ENCODE data around the gene PDE1A.

Gene PDE1A

DNA sequence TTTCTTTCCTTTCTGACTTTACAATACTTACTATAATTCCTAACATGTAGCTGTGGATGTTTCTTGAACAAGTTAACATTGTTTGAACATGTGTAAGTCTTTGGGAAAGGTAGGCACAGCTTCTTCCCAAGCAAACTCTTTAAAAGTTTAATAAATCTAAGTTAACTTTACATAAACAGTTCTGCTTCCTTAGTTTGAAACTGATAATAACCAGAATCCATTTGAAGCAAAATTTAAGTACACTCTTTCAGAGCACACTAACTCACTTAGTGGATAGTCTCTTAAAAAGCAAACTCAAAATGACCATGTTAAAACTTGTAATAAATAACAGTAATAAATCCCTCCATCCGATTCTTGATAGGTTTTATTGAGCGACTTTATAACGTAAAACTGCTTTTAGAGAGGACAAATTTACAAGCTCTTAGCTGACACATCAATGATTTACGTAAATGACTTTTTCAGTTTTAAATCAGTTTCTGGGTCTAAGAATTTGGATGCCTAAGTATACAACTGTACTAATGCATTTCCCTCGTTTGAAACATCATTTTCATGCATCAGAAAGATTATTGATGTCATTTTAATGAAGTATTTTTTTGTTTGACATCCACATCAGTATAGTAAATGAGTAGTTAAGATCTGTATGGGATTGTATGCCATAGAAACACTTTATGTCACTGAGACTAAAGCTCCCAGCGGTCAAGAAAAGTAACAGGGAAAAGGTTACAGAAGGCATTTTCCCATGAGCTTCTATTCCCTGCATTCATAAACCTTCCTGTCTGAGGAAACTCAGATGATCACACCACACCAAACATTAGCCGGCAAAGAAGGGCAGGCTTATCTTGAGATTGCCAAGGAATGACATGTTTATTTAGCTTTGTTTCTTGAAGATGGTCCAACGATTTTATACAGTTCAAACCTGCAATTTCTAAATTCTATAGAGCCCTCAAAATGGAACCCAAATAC is 67.5 kb downstream of the PDE1A start:
- DNase-seq (ENCODE audit: low spot score) (no peak), FAIRE-seq (no peak)

DNA sequence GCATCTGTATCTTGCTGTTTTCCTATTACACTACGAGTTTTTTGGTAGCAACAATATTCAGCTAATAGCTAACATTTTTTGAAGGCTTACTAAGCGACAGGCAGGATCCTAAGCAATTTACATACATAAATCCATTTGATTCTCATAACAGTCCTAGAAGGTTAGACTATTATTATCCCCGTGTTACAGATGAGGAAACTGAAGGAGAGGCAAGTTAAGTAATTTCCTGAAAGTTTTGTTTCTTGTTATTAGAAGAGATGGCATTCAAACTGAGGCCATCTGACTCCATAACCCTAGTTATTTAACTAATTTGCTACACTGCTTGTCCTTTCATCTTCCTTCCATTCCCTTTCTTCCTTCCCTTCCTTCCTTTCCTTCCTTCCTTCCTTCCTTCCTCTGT is 68.2 kb downstream of the PDE1A start:
- FAIRE-seq: no peak
- no peak for DNase-seq (ENCODE audit: low spot score)

DNA sequence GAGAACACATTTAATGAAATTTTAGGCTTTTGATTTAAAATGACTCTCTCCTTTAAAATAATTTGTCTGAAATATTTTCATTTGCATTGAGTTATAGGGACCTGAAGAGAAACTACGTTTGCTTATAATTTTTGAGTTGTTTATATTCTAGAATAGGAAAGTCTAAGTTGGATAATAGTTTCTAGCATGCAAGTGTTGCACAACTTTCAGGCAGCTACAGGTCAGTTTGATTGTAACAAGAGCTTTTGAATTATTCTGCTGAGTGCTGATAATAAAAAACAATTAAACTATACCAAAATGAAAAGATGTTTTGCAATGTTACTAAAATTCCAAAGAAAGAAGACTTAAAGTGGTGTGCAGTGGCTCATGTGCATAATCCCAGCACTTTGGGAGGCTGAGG is 71.0 kb downstream of the PDE1A start:
- FAIRE-seq: no peak

DNA sequence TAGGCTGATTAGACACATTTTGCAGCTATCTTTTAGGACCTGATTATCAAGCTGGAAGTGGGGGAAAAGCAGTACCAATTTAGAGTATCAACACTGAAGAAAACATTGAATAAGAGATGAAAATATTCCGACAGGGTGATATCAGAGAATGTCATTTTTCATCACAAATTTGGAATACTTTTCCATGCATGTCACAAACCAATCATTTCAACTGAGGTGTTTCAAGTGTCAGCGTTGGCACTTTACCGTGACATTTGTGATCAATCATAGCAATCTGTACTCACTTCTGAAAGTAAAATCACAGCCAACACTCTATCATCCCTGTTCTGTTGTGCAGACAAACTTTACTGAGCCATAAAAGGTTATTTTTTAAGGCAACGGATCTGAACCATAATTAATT is 75.4 kb downstream of the PDE1A start:
- FAIRE-seq (no peak), DNase-seq (ENCODE audit: low spot score) (no peak)

More for the DNA sequence above, 71.0 kb downstream of the PDE1A start:
- no peak for DNase-seq (ENCODE audit: low spot score)

DNA sequence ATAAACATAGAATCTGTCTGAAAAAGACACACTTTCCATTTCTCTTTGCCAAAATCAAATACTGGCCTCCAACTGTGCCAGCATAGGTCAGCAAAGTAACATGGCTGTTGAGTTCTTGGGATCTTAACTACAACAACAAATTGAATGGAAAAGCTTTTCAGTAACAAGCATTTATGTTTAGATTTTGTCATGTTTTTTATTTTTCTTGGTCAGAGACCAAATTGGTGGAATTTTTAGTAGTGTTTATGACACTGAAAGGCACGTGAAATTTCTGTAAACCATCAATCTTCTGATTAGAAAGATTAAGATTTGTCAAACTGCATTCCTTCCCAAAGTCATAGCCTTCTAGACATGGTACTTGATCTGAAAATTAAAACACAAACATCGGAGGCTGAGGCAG is 77.6 kb downstream of the PDE1A start:
- no peak for DNase-seq (ENCODE audit: low spot score)
- FAIRE-seq: no peak

DNA sequence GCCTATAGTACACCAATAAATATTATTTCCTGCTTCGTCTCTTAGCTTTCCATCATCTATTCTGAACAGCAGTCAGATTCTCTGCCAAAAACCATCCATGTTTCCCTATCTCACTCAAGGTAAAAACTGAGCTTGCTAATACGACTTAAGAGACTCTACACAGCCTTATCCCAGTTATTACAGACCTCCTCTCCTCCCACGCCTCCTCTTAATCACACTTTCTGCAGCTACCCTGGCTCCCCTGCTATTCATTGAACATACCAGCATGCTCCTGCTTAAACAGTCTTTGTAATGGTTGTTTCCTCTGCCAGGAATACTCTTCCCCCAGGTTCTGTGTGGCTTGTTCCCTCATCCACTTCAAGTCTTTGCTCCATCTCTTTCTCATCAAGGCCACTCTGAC is 81.5 kb downstream of the PDE1A start:
- DNase-seq (ENCODE audit: low spot score) (no peak), FAIRE-seq (no peak)

DNA sequence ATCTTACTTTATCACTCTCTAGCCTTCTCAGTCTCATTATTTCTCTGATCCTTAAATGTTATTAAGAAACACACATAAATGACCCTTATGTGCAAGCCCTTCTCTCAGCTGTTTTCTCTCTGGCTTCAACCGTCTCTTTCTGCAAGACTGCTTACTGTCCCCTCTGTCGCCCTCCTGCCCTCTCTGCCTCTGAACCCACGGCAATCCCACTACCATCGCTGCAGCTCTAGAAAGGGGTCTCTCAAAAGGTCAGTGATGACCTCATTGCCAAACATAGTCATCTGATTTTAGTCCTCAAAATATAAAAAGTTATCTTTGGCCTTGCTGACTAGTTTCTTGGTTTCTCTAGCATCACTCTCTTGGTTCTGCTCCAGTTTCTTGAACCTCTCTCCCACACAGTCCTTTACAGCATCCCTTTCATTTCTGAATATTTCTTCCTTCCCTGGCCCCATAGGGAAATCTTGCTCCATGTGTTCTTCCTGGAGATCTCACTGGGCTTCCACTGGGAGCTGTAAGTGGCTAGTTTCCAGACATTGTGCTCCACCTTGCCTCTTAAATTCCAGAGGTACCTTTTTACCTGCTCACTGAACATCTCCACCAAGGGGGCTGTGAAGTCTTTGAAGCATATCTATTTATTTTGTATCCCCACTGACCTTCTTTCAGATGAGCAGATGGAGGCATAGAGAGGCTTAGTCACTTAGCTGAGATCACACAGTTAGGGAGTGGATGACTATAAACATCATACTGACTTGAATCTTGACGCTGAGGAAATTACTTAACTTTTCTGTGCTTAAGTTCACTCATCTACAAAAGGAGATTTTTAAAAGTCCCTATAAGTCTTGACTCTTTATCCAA is 96.2 kb downstream of the PDE1A start:
- FAIRE-seq (peak; percentile 30), DNase-seq (ENCODE audit: low spot score) (no peak)

DNA sequence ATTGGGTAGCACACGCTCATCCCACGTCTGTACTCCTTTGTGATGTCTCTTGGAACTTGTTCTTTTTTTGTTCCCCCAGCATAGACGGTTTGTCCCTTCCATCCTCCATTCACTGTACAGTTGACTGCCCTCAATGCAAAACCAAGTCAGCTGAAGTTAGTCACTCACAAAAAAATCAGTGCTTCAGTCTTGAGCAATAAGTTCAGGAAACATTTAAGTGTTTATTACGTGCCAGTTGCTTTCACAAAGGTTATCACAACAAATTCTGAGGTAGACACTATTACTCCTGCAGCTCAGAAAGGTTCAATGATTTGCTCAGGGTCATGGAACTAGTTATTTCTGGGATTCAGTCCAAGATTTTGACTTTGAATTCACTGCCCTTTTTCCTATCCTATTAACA is 102.2 kb downstream of the PDE1A start:
- peak; percentile 87 for DNase-seq (ENCODE audit: low spot score)
- peak; percentile 98 for FAIRE-seq

DNA sequence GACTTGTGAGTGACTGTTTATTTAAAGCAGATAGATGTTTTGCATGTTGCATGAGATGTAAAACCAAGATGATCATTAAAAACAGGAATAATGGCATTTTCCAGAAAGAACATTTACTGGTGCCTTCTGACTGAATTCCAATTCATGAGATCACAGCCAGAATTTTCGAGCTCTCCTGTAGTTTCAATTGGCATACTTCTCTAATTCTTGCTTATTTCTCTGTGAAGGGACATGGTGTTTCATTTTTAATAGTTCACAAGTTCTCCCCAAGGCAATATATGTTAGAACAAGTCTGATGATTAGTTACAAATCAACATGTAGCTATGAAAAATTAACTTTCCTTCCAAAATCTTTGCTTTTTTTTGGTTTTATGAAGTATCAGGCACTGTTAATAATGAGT is 105.7 kb downstream of the PDE1A start:
- FAIRE-seq (no peak), DNase-seq (ENCODE audit: low spot score) (no peak)

DNA sequence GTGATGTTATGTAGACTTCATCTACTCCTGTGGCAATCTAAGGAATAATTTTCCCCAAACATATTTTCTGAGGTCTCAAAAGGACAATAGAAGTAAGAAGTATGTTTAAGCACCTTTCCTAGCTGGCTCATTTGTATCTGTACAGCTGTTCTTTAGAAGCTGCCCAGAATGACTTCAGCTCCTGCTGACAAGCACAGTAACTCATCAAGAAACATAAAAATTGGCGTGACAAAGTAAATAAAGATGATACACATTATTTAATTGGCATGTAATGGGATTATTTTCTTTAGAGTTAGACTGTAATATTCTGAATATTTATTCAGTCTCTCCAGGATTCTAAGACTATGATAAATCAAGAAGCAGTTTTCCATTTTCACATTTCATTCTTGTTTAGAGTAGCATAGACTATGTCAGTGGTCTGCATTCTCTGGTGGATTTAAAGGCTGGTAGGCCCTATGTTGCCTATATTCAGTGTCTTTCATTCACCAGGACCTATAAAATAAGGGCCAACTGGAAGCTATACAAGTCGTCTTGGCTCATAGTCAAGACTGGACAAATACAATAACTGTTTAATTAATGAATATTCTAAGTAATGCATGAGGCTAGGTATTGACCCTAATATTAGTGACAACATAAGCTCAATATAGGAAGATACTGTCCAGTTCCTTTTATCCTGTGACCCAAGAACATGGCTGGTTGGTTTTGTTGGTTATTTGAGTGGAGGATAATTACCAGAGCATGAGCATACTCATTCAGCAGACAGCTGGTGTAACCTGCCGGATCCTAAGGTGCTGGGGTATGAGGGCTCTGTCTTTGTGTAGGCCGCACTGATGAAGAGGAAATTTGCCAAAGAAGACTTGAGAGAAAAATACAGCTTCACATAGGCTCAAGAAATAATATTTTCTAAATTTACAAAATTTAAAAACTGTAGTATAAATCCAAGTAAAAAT is 107.0 kb downstream of the PDE1A start:
- no peak for FAIRE-seq
- DNase-seq (ENCODE audit: low spot score): no peak

DNA sequence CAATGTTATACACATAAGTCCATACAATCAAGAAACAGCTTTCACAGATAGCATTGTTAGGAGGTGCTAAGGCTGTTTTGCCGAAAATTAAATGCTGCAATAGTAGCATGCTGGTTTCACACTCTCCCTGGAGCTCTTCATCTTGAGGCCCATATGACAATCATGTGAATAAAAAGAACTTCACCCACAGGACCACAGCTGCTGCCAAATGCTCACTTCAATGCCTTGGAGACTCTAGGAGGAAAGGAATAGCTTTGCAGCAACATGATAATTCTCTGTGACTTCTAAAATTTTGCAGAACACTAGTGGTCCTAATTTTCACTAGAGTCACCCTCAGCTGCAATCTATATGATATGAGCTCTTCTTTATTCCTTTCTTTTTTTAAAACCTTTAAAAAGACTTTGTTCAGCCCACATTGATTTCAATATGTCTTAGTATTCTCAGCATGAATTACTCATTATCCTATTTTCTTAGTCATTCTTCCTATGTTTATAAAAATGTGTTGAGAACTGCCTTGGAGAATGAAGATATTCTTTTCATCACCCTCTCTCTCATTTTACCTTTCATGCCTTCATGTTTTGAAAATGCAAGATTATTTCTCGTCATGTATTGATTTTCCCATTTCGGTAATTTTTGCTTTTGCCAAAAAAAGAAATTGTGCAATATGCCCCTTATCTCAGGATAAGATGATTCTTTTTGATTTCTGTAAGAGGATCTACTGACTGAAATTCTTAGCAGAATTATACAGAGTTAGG is 108.2 kb downstream of the PDE1A start:
- DNase-seq (ENCODE audit: low spot score) (no peak), FAIRE-seq (no peak)

DNA sequence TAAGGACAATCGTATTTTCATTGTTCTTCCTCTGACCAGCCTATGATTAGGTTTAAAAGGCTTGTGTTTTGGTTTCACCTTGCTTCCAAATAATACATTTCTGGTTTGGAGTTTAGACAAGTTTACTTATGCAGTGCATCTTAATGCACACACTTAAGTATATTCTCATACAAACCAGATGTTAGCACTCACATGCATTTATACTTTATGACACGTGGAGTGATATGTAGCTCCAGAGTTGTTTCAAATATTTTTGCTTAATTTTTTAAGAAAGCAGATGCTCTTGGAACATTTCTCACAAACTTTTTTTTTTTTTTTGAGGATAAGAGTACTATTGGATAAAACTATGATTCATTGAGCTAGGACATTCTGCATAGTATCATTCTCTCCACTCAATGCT is 109.9 kb downstream of the PDE1A start:
- no peak for FAIRE-seq
- no peak for DNase-seq (ENCODE audit: low spot score)

DNA sequence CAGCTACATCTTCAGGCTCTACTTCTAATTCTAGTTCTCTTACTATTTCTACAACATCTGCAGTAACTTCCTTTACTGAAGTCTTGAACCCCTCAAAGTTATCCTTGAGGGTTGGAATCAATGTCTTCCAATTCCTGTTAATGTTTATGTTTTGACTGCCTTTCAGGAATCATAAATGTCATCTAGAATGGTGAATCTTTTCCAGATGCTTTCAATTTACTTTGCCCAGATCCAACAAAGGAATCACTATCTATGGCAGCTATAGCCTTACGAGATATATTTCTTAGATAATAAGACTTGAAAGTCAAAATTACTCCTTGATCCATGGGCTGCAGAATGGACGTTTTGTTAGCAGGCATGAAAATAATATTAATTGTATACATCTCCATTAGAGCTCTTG is 123.9 kb downstream of the PDE1A start:
- FAIRE-seq (no peak), DNase-seq (ENCODE audit: low spot score) (no peak)

DNA sequence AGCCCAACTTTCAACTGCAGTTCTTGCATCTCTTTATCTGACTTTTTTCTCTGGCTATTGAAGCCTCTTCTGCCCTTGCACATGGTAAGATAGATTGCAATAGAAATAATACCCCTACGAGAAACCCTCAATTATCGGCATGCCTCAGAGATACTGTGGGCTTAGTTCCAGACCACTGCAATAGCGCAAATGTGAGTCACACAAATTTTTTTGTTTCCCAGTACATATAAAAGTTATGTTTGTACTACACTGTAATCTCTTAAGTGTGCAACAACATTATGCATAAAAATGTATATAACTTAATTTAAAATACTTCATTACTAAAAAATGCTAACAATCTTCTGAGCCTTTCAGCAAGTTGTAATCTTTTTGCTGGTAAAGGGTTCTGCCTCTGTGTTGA is 124.7 kb downstream of the PDE1A start:
- DNase-seq (ENCODE audit: low spot score): no peak
- FAIRE-seq: peak; percentile 48

DNA sequence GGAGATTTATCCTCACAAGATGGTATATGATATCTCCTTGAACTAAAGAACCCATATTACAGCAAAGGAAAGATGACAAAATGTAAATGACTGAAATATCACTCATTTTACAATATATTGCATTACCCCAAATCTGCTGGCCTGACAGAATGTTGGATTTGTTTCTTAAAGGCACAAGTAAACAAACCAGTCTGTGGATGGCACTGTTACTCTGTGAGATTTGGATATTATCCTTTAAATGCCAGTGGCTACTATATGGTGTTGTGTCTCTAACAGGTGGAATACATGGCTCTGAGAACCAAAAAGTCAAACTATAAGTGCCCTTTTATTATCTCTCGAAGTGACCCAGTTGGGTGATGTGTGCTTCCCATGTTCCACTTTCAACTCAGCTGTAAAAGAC is 125.7 kb downstream of the PDE1A start:
- no peak for DNase-seq (ENCODE audit: low spot score)

DNA sequence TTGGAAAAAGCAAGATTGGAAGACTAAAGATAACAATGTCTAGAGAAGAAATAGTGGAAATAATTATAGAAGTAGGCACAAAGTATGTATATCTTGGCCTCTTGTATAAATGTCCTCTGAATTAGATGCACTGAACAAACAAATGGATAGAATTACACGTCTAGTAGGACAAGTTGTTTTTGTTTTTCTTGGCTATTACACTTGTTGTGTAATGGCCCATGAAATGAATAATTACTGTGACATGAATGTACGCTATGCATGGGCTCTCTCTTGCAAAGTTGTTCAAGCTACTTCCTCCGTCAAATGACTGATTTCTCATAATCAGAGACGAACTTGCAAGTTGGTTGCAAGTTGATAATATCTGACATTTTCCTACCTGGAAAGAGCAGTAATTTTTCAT is 126.2 kb downstream of the PDE1A start:
- FAIRE-seq: no peak
- no peak for DNase-seq (ENCODE audit: low spot score)

More for the DNA sequence above, 125.7 kb downstream of the PDE1A start:
- no peak for FAIRE-seq

DNA sequence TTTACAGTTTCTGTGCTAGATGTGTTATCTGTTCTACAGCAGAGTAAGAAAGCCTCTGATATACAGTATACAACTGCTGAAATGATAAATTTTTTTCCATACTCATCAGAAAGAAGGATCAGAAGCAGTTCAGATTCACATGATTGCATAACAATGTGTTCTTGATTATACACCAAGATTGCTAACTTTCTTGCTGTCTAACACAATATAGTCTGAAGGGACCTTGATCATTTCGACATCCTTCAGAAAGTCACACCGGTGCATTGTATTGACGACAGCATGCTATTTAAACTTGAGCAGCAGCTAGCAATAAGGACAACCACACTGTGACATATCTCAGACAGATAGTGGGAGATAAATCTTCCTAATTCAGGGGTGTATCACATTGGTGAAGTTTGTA is 127.2 kb downstream of the PDE1A start:
- DNase-seq (ENCODE audit: low spot score) (no peak), FAIRE-seq (no peak)

DNA sequence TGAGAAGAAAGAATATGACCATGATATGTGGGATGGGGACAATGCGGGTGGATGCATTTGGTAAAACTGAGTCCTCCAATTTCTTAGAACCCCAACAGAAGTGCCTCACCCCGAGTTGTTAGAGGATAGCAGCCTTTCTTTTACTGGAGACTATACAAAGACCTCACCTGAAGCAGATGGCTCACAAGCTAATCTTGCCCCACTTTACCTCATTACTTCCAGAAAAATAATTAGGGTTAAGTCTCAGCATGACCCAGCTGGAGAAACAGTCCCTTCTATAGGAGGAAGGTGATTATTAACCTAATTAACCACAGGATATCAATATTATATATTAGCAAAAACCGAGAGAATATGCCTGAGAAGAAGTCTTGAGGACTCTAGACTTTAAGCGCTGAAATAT is 128.4 kb downstream of the PDE1A start:
- DNase-seq (ENCODE audit: low spot score) (no peak), FAIRE-seq (no peak)

DNA sequence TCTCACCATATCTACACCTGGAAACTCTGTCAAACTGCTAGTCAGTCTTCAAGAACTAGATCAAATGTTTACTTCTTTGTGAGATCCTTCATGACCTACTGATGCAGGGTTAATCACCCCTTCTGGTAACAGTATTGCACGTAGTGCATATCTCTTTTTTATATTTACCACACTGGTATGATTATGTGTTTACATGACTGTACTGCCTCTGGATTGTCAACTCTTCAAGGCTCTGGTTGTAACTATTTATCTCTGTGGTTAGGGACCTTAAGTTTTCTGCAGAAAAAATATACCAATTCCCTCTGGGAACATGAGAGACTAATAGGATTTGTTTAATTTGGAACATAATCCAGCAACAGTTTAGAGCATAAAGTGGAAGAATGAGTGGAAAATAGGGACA is 135.5 kb downstream of the PDE1A start:
- FAIRE-seq: no peak
- no peak for DNase-seq (ENCODE audit: low spot score)

DNA sequence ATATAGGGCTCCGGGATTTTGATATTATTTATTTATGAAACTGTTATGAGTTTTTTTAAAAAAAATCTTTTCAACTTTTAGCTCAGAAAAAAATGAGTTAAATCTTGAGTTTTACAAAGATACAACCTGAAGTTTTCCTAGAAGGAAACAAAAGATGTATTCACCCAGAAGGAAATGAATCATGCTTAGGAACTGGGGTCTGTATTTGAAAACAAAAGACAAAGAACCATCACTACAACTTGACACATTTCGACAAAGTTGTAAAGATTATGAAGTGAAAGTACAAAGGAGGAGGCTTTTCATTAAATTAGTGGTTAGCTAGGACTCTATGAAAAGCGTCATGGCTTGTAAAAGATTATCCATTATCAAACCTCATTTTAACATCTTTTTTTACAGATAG is 143.3 kb downstream of the PDE1A start:
- DNase-seq (ENCODE audit: low spot score) (no peak), FAIRE-seq (no peak)

DNA sequence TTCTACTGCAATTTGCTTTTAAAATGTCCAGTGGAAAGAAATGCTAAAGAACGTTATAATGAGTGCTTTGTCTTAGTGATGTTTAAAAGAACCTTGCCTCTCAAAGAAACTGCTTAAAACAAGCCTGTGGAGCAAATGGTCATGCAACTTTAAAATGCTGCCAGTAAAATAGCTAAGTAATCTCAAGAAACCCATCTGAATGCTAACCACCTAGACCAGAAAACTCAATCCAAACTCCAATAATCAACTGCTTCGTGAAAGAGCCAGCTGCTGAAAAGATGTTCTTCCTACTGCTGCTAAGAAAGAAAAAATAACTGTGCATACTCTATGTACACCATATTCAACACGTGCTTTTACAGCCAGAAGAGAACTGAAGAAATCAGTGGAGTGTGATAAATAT is 145.6 kb downstream of the PDE1A start:
- no peak for FAIRE-seq
- no peak for DNase-seq (ENCODE audit: low spot score)
